Type B pancreatic cell (in vitro differentiated cells): ENCODE results near the gene BDH1. TPM values are rescaled to one million over a fixed set of nuclear protein-coding genes. Genes with fewer than 3 reads are reported as not detected.

ENCODE experiments used
- DNase-seq: peaks from one replicate; pipeline ENCODE4 v3.0.0; 2021; ENCODE audit warnings: mixed read lengths; ENCODE audit not compliant: unreplicated experiment; ENCODE audit errors: extremely low spot score
- H3K27ac Mint-ChIP-seq: 2 replicates; pipeline ENCODE4 v1.8.0; 2021; ENCODE audit warnings: mild to moderate bottlenecking, mixed read lengths
- H3K27me3 Mint-ChIP-seq: 2 replicates; pipeline ENCODE4 v1.8.0; 2021; ENCODE audit warnings: mixed read lengths
- H3K36me3 Mint-ChIP-seq: 2 replicates; pipeline ENCODE4 v1.8.0; 2021; ENCODE audit warnings: mixed read lengths
- H3K4me1 Mint-ChIP-seq: one replicate; pipeline ENCODE4 v1.8.0; 2021; ENCODE audit warnings: mixed read lengths; ENCODE audit not compliant: unreplicated experiment
- H3K4me3 Mint-ChIP-seq: 2 replicates; pipeline ENCODE4 v1.8.0; 2021; ENCODE audit warnings: mild to moderate bottlenecking, mixed read lengths
- H3K9me3 Mint-ChIP-seq: 2 replicates; pipeline ENCODE4 v1.8.0; 2021; ENCODE audit warnings: mixed read lengths
- CTCF ChIP-seq: fragments of 200-600 bp; sonication (generic); conservative IDR thresholded peaks from 2 replicates; pipeline ENCODE4 v1.5.0; 2021; ENCODE audit warnings: antibody characterized with exemption, mild to moderate bottlenecking
- total RNA-seq: library from RNA; stranded (reverse); gene quantifications from 2 replicates; pipeline ENCODE4 v1.2.1, GENCODE V29; 2021; ENCODE audit warnings: low replicate concordance

BDH1 gene
- total RNA-seq, 1 donor from 2014 or later, result 32.0 TPM

GRCh38 chr3:197460639-197461038, 95.1 kb downstream of the BDH1 start:
- H3K4me3 Mint-ChIP-seq, result no peak overlapping the region
- no peaks in the 10 kb centered on the region for H3K9me3 Mint-ChIP-seq
- peaks cover 20% of the 10 kb centered on the region for H3K4me1 Mint-ChIP-seq
- peak; percentile 43 for TF ChIP-seq CTCF
- no peak overlapping the region for H3K27ac Mint-ChIP-seq
- H3K36me3 Mint-ChIP-seq, result no peaks in the 10 kb centered on the region
- H3K27me3 Mint-ChIP-seq, result peaks cover 9% of the 10 kb centered on the region
- no peak for DNase-seq

GRCh38 chr3:197460002-197460401, 95.8 kb downstream of the BDH1 start:
- TF ChIP-seq CTCF, result no peak
- H3K36me3 Mint-ChIP-seq, result no peaks in the 10 kb centered on the region
- no peak overlapping the region for H3K27ac Mint-ChIP-seq
- H3K27me3 Mint-ChIP-seq, result peaks cover 15% of the 10 kb centered on the region
- DNase-seq, result no peak
- H3K4me1 Mint-ChIP-seq, result peaks cover 18% of the 10 kb centered on the region
- no peak overlapping the region for H3K4me3 Mint-ChIP-seq
- H3K9me3 Mint-ChIP-seq, result no peaks in the 10 kb centered on the region

Other genes with a start within 250 kb of the BDH1 start
- gene RUBCN, start 180.9 kb upstream of the BDH1 start, total RNA-seq, result 26.7 and 33.2 TPM in 2 replicates
- gene FYTTD1, start 193.9 kb upstream of the BDH1 start, total RNA-seq, result 52.1 and 58.8 TPM in 2 replicates
- gene LRCH3, start 235.3 kb upstream of the BDH1 start, total RNA-seq, result 49.7 and 58.7 TPM in 2 replicates